Adrenal gland (tissue), 12 donors: ENCODE results near the gene HAUS3. TPM values are rescaled to one million over a fixed set of nuclear protein-coding genes. Genes with fewer than 3 reads are reported as not detected.

Experiments
- DNase-seq, 7 donors: peaks; one replicate each; pipeline ENCODE4 v3.0.0-alpha.2; 2019 to 2020
- H3K27ac ChIP-seq, 5 donors: fragments of 200-600 bp; sonication (generic) in 4 of 5; 1 replicate in 3 of 5; 2 replicates in 2 of 5; pipeline versions ENCODE4 v1.5.1 to v1.8.0; 2016 to 2020; ENCODE audit warnings: mild to moderate bottlenecking in 1 of 5
- H3K27me3 ChIP-seq: fragments of 200-600 bp; 2 replicates; pipeline ENCODE4 v1.8.0; 2021
- H3K36me3 ChIP-seq, 2 donors: fragments of 200-600 bp; replicated peaks in 1 of 2; 1 replicate in 1 of 2; 2 replicates in 1 of 2; pipeline versions ENCODE4 v1.5.1 to v1.8.0; 2018 to 2022
- H3K4me1 ChIP-seq, 2 donors: fragments of 200-600 bp; replicated peaks in 1 of 2; 1 replicate in 1 of 2; 2 replicates in 1 of 2; pipeline versions ENCODE4 v1.5.1 to v1.8.0; 2018 to 2021
- H3K4me3 ChIP-seq, 4 donors: fragments of 200-600 bp; sonication (generic) in 3 of 4; one replicate each; pipeline ENCODE4 v1.5.1; 2016 to 2018
- H3K9me3 ChIP-seq, 3 donors: fragments of 200-600 bp; sonication (generic) in 1 of 3; replicated peaks in 1 of 3; 1 replicate in 2 of 3; 2 replicates in 1 of 3; pipeline versions ENCODE4 v1.5.1 to v1.8.0; 2016 to 2021
- CTCF ChIP-seq, 6 experiments: fragments of 450-650 bp in 4 of 6; fragments of 200-600 bp in 2 of 6; sonication (generic) in 1 of 6; IDR thresholded peaks; 1 replicate in 5 of 6; 2 replicates in 1 of 6; pipeline versions ENCODE4 v1.5.1 to v1.8.0; 2016 to 2021; ENCODE audit warnings: antibody characterized with exemption in 6 of 6, mild to moderate bottlenecking in 2 of 6, moderate library complexity in 1 of 6
- POLR2A ChIP-seq, 2 donors: fragments of 450-650 bp; IDR thresholded peaks; one replicate each; pipeline ENCODE4 v1.6.1; 2017; ENCODE audit warnings: antibody characterized with exemption in 2 of 2, mild to moderate bottlenecking in 2 of 2, moderate library complexity in 1 of 2
- WGBS, 4 donors: extraction: QIAGEN DNeasy Blood & Tissue Kit in 2 of 4; methylation state at CpG; one replicate each; pipeline versions ENCODE4 v1.1.5 to v1.1.7; 2013 to 2017; 5-methylcytosine and 5-hydroxymethylcytosine counted together
- intact Hi-C, 2 donors: fragments of 100-400 bp; cut with DNase I; formaldehyde crosslinking; loops; one replicate each; pipeline versions ENCODE4 v1.14.1 to v1.15.0; 2022 to 2023
- polyA plus RNA-seq, 3 donors: library from polyadenylated mRNA; stranded (reverse); fragments of 200-250 nt in 2 of 3; fragments of 350-450 nt in 1 of 3; fragmentation: Illumina TruSeq in 1 of 3; extraction: RNeasy Lipid Tissue Mini Kit (QIAGEN cat#74804) in 1 of 3; gene quantifications; one replicate each; pipeline ENCODE4 v1.2.3, GENCODE V29; 2013 to 2014
- total RNA-seq, 9 donors: library from RNA; depleted of rRNA in 4 of 9; stranded (reverse); fragments of >200 nt in 4 of 9; fragments of 120-200 nt in 1 of 9; fragmentation: NEBNext Ultra II Directional in 1 of 9; extraction: Animal tissue kit (Norgen Biotek cat#: 25700) in 1 of 9; gene quantifications; one replicate each; pipeline versions ENCODE4 v1.1.0 to v1.2.4, GENCODE V29; 2013 to 2023
- donor health status: healthy with polysubstance abuse.
- donor health status: Bipolar disorder and iron deficiency.
- donor health status: DM: yes; HTN: yes; CAD: no.
- donor health status: DM: no; HTN: no; CAD: no.
- donor health status: DM: no; HTN: no; CAD: no.
- donor health status: DM: yes; HTN: yes; CAD: no.

HAUS3 gene
- total and polyA plus RNA-seq, 12 donors, result 8.3 to 19.1 (median 13.1) TPM

- H3K9me3 ChIP-seq, result no peaks in the 10 kb centered on the region
- TF ChIP-seq CTCF (IDR thresholded peaks at IDR 0.05) (no peak), POLR2A (IDR thresholded peaks at IDR 0.05) (no peak)
- no peaks in the 10 kb centered on the region for H3K27me3 ChIP-seq
- H3K27ac ChIP-seq, result no peak overlapping the region
- H3K4me3 ChIP-seq, result no peak overlapping the region
- intact Hi-C loops, result no loop called here
- peaks cover 0 to 8% of the 10 kb centered on the region in 2 donors for H3K4me1 ChIP-seq
- H3K36me3 ChIP-seq, result no peaks in the 10 kb centered on the region
- no peak for DNase-seq
- WGBS, 4 donors, result 85 to 89% (median 88%) methylated on average over 16 to 21 of the region's 21 CpGs
Measured at GRCh38 chr4:2274320-2275043, 32.6 kb upstream of the HAUS3 start.

- 86 to 91% (median 90%) methylated on average over 10 to 24 of the region's 24 CpGs for WGBS, 4 donors
- Histone ChIP-seq H3K9me3 (no peaks in the 10 kb centered on the region), H3K4me3 (no peak overlapping the region), H3K36me3 (no peaks in the 10 kb centered on the region), H3K4me1 (peaks cover 0 to 8% of the 10 kb centered on the region in 2 donors), H3K27me3 (no peaks in the 10 kb centered on the region), H3K27ac (no peak overlapping the region)
- intact Hi-C loops, result no loop called here
- DNase-seq, result no peak
- no peak for TF ChIP-seq POLR2A (IDR thresholded peaks at IDR 0.05)
- TF ChIP-seq CTCF (IDR thresholded peaks at IDR 0.05), result no peak
Measured at GRCh38 chr4:2273657-2274319, 31.9 kb upstream of the HAUS3 start.

- H3K27me3 ChIP-seq, result no peaks in the 10 kb centered on the region
- H3K27ac ChIP-seq, result no peak overlapping the region
- no peak for DNase-seq
- H3K36me3 ChIP-seq, result no peaks in the 10 kb centered on the region
- 86 to 89% (median 88%) methylated on average over 11 to 15 of the region's 15 CpGs for WGBS, 4 donors
- no peaks in the 10 kb centered on the region for H3K9me3 ChIP-seq
- TF ChIP-seq POLR2A (IDR thresholded peaks at IDR 0.05) (no peak), CTCF (IDR thresholded peaks at IDR 0.05) (no peak)
- peaks cover 0 to 8% of the 10 kb centered on the region in 2 donors for H3K4me1 ChIP-seq
- intact Hi-C loops, result no loop called here
- H3K4me3 ChIP-seq, result no peak overlapping the region
Measured at GRCh38 chr4:2273221-2273620, 31.3 kb upstream of the HAUS3 start.

- intact Hi-C loops, result no loop called here
Measured at GRCh38 chr4:2272828-2273120, 30.9 kb upstream of the HAUS3 start.

More at GRCh38 chr4:2272828-2273120, 30.9 kb upstream of the HAUS3 start:
- Histone ChIP-seq H3K4me3 (no peak overlapping the region), H3K4me1 (peaks cover 0 to 8% of the 10 kb centered on the region in 2 donors), H3K27ac (no peak overlapping the region), H3K27me3 (no peaks in the 10 kb centered on the region), H3K9me3 (no peaks in the 10 kb centered on the region), H3K36me3 (no peaks in the 10 kb centered on the region)
- TF ChIP-seq CTCF (IDR thresholded peaks at IDR 0.05) (no peak), POLR2A (IDR thresholded peaks at IDR 0.05) (no peak)
- WGBS, 4 donors, result 87 to 100% (median 88%) methylated on average over 3 to 6 of the region's 6 CpGs
- DNase-seq, result no peak
